ENCODE data around the gene GMCL2. TPM values are rescaled to one million over a fixed set of nuclear protein-coding genes. Genes with fewer than 3 reads are reported as not detected.

The GMCL2 gene, protein sequence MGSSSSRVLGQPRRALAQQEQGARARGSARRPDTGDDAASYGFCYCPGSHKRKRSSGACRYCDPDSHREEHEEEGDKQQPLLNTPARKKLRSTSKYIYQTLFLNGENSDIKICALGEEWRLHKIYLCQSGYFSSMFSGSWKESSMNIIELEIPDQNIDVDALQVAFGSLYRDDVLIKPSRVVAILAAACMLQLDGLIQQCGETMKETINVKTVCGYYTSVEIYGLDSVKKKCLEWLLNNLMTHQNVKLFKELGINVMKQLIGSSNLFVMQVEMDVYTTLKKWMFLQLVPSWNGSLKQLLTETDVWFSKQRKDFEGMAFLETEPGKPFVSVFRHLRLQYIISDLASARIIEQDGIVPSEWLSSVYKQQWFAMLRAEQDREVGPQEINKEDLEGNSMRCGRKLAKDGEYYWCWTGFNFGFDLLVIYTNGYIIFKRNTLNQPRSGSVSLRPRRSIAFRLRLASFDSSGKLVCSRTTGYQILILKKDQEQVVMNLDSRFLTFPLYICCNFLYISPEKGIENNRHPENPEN
- total RNA-seq, result not detected in 2 replicates

DNA sequence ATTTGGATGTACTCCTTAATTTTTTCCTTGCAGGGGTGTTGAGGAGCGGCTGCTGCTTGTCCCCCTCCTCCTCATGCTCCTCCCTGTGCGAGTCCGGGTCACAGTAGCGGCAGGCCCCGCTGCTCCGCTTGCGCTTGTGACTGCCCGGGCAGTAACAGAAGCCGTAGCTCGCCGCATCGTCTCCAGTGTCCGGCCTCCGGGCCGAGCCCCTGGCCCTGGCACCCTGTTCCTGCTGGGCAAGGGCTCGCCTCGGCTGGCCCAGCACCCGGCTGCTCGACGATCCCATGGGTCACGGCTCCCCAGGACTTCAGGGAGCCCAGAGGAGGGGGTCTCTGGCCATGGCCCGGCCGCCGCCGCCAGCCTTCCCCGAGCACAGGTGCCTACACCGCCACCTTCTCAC, at the start of gene GMCL2:
Gene GMCL2, minus strand, starts transcription at position 358 of the 400 bp plus-strand sequence. Its CDS starts 72 bp downstream, at position 286.

DNA sequence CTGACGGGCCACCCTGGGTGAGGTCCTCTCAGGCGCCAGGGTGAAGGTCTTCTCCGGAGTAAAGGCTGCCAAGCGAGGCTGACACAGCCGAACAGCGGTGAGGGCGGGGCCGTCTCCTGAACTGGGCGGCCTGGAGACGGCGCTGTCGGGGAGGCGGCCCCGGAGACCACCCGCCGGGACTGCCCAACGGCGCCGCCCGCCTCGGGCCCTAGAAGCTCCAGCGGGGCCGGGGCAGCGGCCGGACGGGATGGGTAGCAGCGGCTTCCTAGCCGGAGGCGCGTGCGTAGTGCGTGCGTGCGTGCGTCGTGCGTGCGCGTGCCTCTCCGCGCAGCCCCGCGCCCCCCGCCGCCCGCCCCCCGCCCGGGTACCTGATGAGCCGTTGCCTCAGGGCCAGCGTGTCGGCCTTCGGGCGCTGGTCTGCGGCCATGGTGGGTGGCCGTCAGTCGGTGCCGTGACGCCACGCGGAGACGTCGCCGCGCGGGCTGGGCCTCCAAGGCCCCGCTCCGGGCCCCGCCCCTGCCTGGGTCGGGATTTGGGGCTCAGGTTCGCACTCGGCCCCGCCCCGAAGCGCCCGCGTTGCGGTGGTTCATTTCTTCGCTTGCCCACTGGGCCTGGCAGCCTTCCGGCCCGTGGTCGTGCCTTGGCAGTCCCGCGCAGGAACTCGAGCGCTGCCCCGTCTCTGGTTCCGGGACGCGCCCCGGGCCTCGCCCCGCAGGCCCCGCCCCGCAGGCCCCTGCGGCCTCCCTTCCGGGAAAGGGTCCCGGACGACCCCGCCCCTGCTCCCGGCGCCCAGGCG, 45.2 kb upstream of the GMCL2 start, which contains the start of gene PHYKPL:
Gene PHYKPL, minus strand, starts transcription at position 679 of the 796 bp plus-strand sequence. Its CDS starts 252 bp downstream, at position 427.

DNA sequence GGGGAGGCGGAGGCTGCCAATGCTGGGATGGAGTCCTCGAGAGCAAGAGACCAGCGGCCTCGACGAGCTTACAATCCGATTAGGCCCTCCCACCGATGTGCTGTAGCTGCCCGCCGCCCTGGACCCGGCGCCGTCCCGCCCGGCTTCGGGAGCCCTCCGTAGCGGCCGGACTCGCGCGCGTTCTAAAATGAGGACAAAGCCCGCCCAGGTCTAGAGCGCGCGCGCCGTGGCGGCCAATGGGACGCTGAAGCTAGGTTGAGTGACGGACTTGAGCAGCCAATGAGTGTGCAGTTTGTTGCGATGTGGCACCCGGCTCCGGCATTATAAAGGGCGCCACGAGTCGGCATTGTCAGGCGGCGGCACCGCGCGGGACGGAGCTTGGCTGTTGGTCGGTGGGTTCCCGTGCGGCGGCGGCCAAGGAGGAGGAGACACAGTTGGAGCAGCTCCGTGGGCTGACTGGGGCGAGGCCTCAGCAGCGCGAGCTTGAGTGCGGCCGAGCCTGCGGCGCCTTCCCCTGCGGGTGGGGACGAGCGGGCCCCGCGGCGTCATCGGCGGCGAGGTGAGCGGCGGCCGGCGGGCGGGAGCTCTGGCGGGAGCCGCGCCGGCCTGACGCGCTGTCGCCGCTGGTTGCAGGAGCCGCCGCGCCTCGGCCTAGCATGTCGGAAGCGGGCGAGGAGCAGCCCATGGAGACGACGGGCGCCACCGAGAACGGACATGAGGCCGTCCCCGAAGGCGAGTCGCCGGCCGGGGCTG, 17.2 kb upstream of the GMCL2 start, which contains the start of gene HNRNPAB:
Gene HNRNPAB, plus strand, starts transcription at position 352 of the 753 bp plus-strand sequence. Its CDS starts 305 bp downstream, at position 657.

DNA sequence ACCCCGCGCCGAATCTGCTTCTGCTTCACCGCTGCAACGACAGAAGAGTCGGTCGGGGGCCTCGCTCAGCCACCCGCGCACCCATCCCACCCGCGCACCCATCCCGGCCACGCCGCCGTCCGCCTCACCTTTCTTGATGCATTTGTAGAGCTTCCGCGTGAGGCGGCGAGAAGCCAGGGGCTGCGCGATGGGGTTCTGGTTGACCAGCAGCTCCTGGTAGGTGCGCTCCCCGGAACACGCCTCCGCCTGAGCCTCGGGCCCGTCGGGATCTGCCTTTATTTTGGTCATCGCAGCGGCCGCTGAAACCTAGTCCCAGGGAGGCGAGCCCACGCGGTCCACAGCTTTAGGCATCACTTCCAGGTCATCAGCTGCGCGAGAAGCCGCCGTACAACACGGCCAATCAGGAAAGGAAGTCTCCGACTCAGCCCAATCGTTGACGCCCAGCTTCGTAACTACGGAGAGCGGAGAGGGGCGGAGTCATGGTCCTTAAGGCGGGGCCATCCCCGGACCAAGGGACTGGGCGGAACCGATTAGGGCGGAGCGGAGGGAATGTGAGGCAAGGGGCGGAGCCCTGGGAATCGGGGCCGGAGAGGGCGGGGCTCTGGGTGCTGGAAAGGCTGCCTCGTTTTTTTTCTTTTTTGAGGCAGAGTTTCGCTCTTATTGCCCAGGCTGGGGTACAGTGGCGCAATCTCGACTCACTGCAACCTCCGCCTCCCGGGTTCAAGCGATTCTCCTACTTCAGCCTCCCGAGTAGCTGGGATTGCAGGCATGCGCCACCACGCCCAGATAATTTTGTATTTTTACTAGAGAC, 33.4 kb downstream of the GMCL2 start, which contains the start of gene NHP2:
Gene NHP2, minus strand, starts transcription at position 356 of the 811 bp plus-strand sequence. Its CDS starts 68 bp downstream, at position 288.

Other genes with a start within 250 kb of the GMCL2 start
- not detected in 2 replicates for gene PROP1, start 191.1 kb downstream of the GMCL2 start, total RNA-seq
- 32.2 and 35.4 TPM in 2 replicates for gene N4BP3, start 73.8 kb downstream of the GMCL2 start, total RNA-seq
- gene RMND5B, start 56.4 kb downstream of the GMCL2 start, total RNA-seq, result 26.1 and 47.1 TPM in 2 replicates
- 94.8 and 110 TPM in 2 replicates for gene NHP2, start 33.5 kb downstream of the GMCL2 start, total RNA-seq
- gene HNRNPAB, start 17.2 kb upstream of the GMCL2 start, total RNA-seq, result 51.0 and 57.4 TPM in 2 replicates
- gene PHYKPL, start 45.4 kb upstream of the GMCL2 start, total RNA-seq, result 25.3 and 52.9 TPM in 2 replicates